ENCODE data around the gene PKD1.
"Not testable (repeated sequence)": the region's sequence is repeated elsewhere in the genome, so short reads cannot be mapped to it uniquely, and the experiment has no call there.

The PKD1 gene

GRCh38 chr16:2149630-2150417 lies 14.1 kb upstream of the PKD1 start:
- DNase-seq = no peak

- DNase-seq = no peak
These were observed 13.3 kb upstream of the PKD1 start for GRCh38 chr16:2148714-2149629.

GRCh38 chr16:2147981-2148671 lies 12.4 kb upstream of the PKD1 start, which contains the start of gene RAB26:
Gene RAB26, plus strand, starts transcription at chr16:2148625. Its CDS starts 159 bp downstream, at chr16:2148784.
- no peak for DNase-seq

- DNase-seq = no peak
These were observed 11.7 kb upstream of the PKD1 start for GRCh38 chr16:2147378-2147777.

- DNase-seq = no peak
These were observed 10.1 kb upstream of the PKD1 start for GRCh38 chr16:2145843-2146242.

GRCh38 chr16:2143878-2144485 lies 8.3 kb upstream of the PKD1 start:
- DNase-seq = no peak

GRCh38 chr16:2142942-2143877 lies 7.5 kb upstream of the PKD1 start:
- DNase-seq = no peak

GRCh38 chr16:2135071-2135470 lies 627 bp downstream of the PKD1 start:
- not testable (repeated sequence) for DNase-seq

GRCh38 chr16:2133797-2134196 lies 1.9 kb downstream of the PKD1 start:
- not testable (repeated sequence) for DNase-seq

GRCh38 chr16:2129890-2130447 lies 5.7 kb downstream of the PKD1 start:
- not testable (repeated sequence) for DNase-seq

GRCh38 chr16:2129251-2129650 lies 6.4 kb downstream of the PKD1 start:
- not testable (repeated sequence) for DNase-seq

- DNase-seq = not testable (repeated sequence)
These were observed 7.9 kb downstream of the PKD1 start for GRCh38 chr16:2127630-2128280.

- DNase-seq = not testable (repeated sequence)
These were observed 8.7 kb downstream of the PKD1 start for GRCh38 chr16:2126928-2127556.

GRCh38 chr16:2126161-2126743 lies 9.4 kb downstream of the PKD1 start:
- not testable (repeated sequence) for DNase-seq

GRCh38 chr16:2125609-2126008 lies 10.1 kb downstream of the PKD1 start:
- DNase-seq = not testable (repeated sequence)

- not testable (repeated sequence) for DNase-seq
These were observed 10.8 kb downstream of the PKD1 start for GRCh38 chr16:2124694-2125444.

GRCh38 chr16:2124377-2124693 lies 11.4 kb downstream of the PKD1 start:
- DNase-seq = not testable (repeated sequence)

GRCh38 chr16:2123706-2124376 lies 11.9 kb downstream of the PKD1 start:
- DNase-seq = not testable (repeated sequence)

Data from cortex of kidney (tissue), 1 donor.